GM12891 (cell line): Measurements from ENCODE around the gene RALB.

ENCODE experiments used
- DNase-seq: peaks from one replicate; pipeline ENCODE4 v3.0.0; 2011; ENCODE audit warnings: low spot score; ENCODE audit not compliant: insufficient read length
- FAIRE-seq: peaks from 2 replicates; lab custom pipeline; 2011; peaks lifted over from hg19 to GRCh38; lab: Jason Lieb, UNC
- PAX5 ChIP-seq: IDR thresholded peaks from 2 replicates; pipeline ENCODE4 v1.6.1; 2011; ENCODE audit warnings: low read length, moderate library complexity, mild to moderate bottlenecking; ENCODE audit not compliant: insufficient read depth, severe bottlenecking
- POLR2A ChIP-seq: IDR thresholded peaks from 2 replicates; pipeline ENCODE4 v1.6.1; 2011; ENCODE audit warnings: low read depth, low read length, control low read depth
- POLR2AphosphoS5 ChIP-seq: IDR thresholded peaks from 2 replicates; pipeline ENCODE4 v1.6.1; 2011; ENCODE audit warnings: low read depth, low read length, control low read depth
- POU2F2 ChIP-seq: IDR thresholded peaks from 2 replicates; pipeline ENCODE4 v1.6.1; 2011; ENCODE audit warnings: low read depth, mild to moderate bottlenecking, control low read depth, low read length, moderate library complexity
- SPI1 ChIP-seq: IDR thresholded peaks from 2 replicates; pipeline ENCODE4 v1.6.1; 2011; ENCODE audit warnings: low read depth, low read length, control low read depth
- TAF1 ChIP-seq: IDR thresholded peaks from 2 replicates; pipeline ENCODE4 v1.6.1; 2011; ENCODE audit warnings: low read depth, low read length, control low read depth

RALB gene

DNA sequence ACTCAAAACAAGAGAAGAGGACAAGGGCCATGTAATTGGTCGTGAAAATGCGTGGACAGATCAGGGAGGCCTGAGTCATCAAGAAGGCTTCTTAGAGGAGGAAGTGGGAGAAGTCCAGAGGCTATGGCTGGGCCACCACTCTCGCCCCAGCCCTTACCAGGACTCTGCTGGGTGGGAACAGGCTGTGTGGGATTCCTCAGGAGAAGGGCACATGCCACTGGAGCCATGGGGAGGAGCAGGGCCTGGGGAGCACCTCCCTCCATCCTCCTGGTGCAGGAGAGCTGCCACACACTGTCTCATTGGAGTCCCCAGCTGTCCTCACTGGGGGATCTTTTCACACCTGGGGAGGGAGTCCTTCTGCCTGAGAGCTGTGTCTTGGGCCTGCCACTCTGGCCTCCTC lies 9.4 kb upstream of the RALB start:
- DNase-seq (no peak), FAIRE-seq (no peak)
- peak; percentile 44 for TF ChIP-seq SPI1
- TF ChIP-seq PAX5, result no peak

- FAIRE-seq, result no peak
- DNase-seq, result no peak
- no peak for TF ChIP-seq POU2F2
- no peak for TF ChIP-seq SPI1
- TF ChIP-seq POLR2A, result no peak
- TF ChIP-seq PAX5, result no peak
- TF ChIP-seq POLR2AphosphoS5, result no peak
- TF ChIP-seq TAF1, result no peak
These were observed 8.6 kb upstream of the RALB start for GRCh38 chr2:120243875-120244553.

DNA sequence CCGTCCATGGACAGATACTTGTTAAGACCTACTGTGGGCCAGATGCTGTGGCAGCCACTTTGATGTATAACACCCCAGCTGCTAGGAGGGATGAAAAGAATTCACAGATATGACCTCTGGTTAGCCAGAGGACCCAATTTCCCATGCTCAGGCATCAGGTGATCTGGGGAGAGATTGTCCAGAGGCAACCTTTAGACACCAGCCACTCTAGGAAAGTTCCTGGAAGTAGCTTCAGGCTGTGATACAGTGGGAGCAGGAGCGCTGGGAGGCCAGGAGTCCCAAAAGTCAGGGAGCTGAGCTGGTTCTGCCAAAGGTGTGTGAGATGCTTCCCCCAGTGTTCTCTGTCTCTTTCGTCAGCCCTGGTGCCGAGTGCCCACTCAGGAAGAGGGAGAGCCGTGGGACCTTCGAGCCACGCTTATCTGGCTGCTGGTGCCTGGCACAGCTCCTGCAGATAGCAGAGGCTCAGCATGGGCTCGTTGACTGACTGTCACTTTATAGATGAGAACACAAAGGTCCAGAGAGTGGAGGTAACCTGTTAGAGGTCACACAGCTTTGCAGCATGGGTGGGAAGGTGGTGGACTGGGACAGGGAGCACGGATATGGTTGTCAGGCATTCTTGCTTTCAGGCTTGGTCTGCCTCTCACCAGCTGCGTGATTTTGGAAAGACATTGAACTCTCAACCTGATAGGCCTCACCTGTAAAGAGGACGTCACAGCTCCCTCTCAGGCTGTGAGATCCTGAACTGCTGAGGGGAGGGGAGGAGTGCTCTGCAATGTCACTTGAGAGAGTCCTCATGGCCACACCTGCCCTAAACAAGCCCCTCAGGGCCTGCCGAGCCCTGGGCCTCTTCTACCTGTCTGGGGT lies 7.8 kb upstream of the RALB start:
- DNase-seq (no peak), FAIRE-seq (no peak)

GRCh38 chr2:120245520-120246332 lies 6.9 kb upstream of the RALB start:
- DNase-seq, result no peak
- no peak for FAIRE-seq
- no peak for TF ChIP-seq POLR2AphosphoS5
- TF ChIP-seq TAF1, result no peak
- no peak for TF ChIP-seq PAX5
- no peak for TF ChIP-seq SPI1
- TF ChIP-seq POU2F2, result no peak
- TF ChIP-seq POLR2A, result no peak

More for the DNA sequence above, 7.8 kb upstream of the RALB start:
- TF ChIP-seq SPI1 (no peak), POU2F2 (no peak), PAX5 (no peak), POLR2AphosphoS5 (no peak), POLR2A (no peak), TAF1 (no peak)

DNA sequence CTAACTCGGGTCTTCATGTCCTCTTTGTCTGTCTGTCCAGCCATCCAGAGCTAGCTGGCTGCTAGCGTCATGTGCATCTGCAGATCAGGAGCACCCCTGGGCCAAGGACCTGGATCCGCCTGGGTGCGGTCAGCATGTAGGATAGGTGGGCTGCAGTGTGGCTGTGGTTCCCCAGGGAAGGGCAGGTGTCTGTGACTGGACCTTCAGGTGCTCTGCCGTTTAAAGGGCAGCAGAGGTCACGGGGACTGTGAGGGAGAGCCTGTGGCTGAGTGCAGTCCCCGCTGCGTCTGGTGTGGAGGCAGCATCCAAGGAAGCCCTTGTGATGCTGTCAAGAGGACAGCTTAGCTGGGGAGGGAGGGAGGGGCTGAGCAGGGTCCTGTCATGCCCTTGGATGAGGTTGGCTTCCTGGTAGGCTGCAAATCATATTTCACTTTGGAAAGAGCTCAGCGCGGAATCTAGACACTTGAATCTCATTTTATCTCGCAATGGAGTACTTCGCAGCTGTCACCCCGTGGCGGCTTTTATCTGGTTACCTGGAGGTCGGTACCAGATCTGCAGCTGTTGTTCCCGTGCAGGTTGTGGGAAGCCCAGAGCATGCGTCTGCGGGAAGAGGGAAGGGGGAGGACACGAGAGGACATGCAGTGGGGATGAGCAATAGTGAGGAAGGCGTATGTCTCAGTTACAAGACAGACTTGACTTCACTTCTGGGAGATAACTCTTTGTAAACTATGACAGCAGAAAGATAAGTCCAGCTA lies 5.9 kb upstream of the RALB start:
- TF ChIP-seq TAF1 (no peak), POLR2AphosphoS5 (no peak)
- no peak for DNase-seq
- FAIRE-seq, result no peak

GRCh38 chr2:120247851-120248250 lies 4.8 kb upstream of the RALB start:
- FAIRE-seq, result no peak
- DNase-seq, result no peak
- TF ChIP-seq TAF1 (no peak), POLR2A (no peak), POLR2AphosphoS5 (no peak), PAX5 (no peak), POU2F2 (no peak), SPI1 (no peak)

- no peak for DNase-seq
- FAIRE-seq, result no peak
- TF ChIP-seq POLR2AphosphoS5, result no peak
- TF ChIP-seq PAX5, result no peak
- TF ChIP-seq POLR2A, result no peak
- TF ChIP-seq TAF1, result no peak
- no peak for TF ChIP-seq POU2F2
- TF ChIP-seq SPI1, result no peak
These were observed 2.0 kb upstream of the RALB start for GRCh38 chr2:120250640-120251039.

GRCh38 chr2:120251078-120251477 lies 1.6 kb upstream of the RALB start:
- FAIRE-seq, result no peak
- TF ChIP-seq TAF1 (no peak), POLR2A (no peak), SPI1 (no peak), PAX5 (no peak), POLR2AphosphoS5 (no peak), POU2F2 (no peak)
- DNase-seq, result no peak
